Stimulated activated naive CD8-positive, alpha-beta T cell treated with anti-CD3 and anti-CD28 coated beads, Interleukin-15, Interleukin-2, amounts not matched to agents 100 ng/mL and 50 ng/mL, for 24 hours (primary cell): ENCODE results near the gene VRTN.
"Not testable (repeated sequence)": the region's sequence is repeated elsewhere in the genome, so short reads cannot be mapped to it uniquely, and the experiment has no call there.

ENCODE experiments used
- H3K27ac Mint-ChIP-seq: one replicate; pipeline ENCODE4 v1.8.0; 2021; ENCODE audit warnings: mild to moderate bottlenecking, mixed read lengths
- H3K27me3 Mint-ChIP-seq: one replicate; pipeline ENCODE4 v1.8.0; 2021; ENCODE audit warnings: mixed read lengths
- H3K36me3 Mint-ChIP-seq: one replicate; pipeline ENCODE4 v1.8.0; 2021; ENCODE audit warnings: low read depth, mixed read lengths
- H3K4me1 Mint-ChIP-seq: one replicate; pipeline ENCODE4 v1.8.0; 2021; ENCODE audit warnings: low read depth, mixed read lengths
- H3K4me3 Mint-ChIP-seq: one replicate; pipeline ENCODE4 v1.8.0; 2021; ENCODE audit warnings: mild to moderate bottlenecking, mixed read lengths
- H3K9me3 Mint-ChIP-seq: one replicate; pipeline ENCODE4 v1.8.0; 2021; ENCODE audit warnings: mixed read lengths

The VRTN gene

GRCh38 chr14:74364271-74364880 is 16.1 kb downstream of the VRTN start:
- no peak overlapping the region for H3K27ac Mint-ChIP-seq
- H3K9me3 Mint-ChIP-seq, result no peaks in the 10 kb centered on the region
- H3K4me1 Mint-ChIP-seq, result no peaks in the 10 kb centered on the region
- peaks cover 8% of the 10 kb centered on the region for H3K27me3 Mint-ChIP-seq
- no peaks in the 10 kb centered on the region for H3K36me3 Mint-ChIP-seq
- no peak overlapping the region for H3K4me3 Mint-ChIP-seq

- H3K4me1 Mint-ChIP-seq, result no peaks in the 10 kb centered on the region
- no peak overlapping the region for H3K4me3 Mint-ChIP-seq
- H3K36me3 Mint-ChIP-seq, result no peaks in the 10 kb centered on the region
- H3K27ac Mint-ChIP-seq, result no peak overlapping the region
- H3K27me3 Mint-ChIP-seq, result peaks cover 5% of the 10 kb centered on the region
- no peaks in the 10 kb centered on the region for H3K9me3 Mint-ChIP-seq
Observed at GRCh38 chr14:74368026-74368425, 19.8 kb downstream of the VRTN start.

GRCh38 chr14:74368441-74368840 is 20.2 kb downstream of the VRTN start:
- H3K4me1 Mint-ChIP-seq, result no peaks in the 10 kb centered on the region
- peaks cover 5% of the 10 kb centered on the region for H3K27me3 Mint-ChIP-seq
- H3K9me3 Mint-ChIP-seq, result no peaks in the 10 kb centered on the region
- H3K4me3 Mint-ChIP-seq, result no peak overlapping the region
- H3K36me3 Mint-ChIP-seq, result no peaks in the 10 kb centered on the region
- H3K27ac Mint-ChIP-seq, result no peak overlapping the region

- Mint-ChIP-seq H3K27me3 (no peaks in the 10 kb centered on the region), H3K9me3 (no peaks in the 10 kb centered on the region), H3K36me3 (no peaks in the 10 kb centered on the region), H3K27ac (no peak overlapping the region), H3K4me3 (no peak overlapping the region), H3K4me1 (no peaks in the 10 kb centered on the region)
Observed at GRCh38 chr14:74377976-74378690, 29.9 kb downstream of the VRTN start.

DNA sequence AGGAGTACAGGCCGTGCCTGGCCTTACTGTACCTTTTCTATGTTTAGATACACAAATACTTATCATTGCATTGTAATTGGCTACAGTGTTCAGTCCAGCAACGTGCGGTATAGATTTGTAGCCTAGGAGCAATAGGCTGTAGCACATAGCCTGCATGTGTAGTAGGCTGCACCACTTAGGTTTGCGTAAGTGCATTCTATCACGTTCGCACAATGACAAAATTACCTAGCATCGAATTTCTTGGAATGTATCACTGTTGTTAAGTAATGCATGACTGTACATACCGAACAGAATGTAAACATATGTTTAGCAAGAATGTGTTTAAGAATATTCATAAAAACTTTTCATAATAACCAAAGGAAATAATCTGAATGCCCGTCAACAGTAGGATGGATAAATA is 31.9 kb downstream of the VRTN start:
- H3K36me3 Mint-ChIP-seq, result no peaks in the 10 kb centered on the region
- H3K4me1 Mint-ChIP-seq, result no peaks in the 10 kb centered on the region
- H3K27ac Mint-ChIP-seq, result no peak overlapping the region
- H3K4me3 Mint-ChIP-seq, result no peak overlapping the region
- no peaks in the 10 kb centered on the region for H3K9me3 Mint-ChIP-seq
- H3K27me3 Mint-ChIP-seq, result no peaks in the 10 kb centered on the region

DNA sequence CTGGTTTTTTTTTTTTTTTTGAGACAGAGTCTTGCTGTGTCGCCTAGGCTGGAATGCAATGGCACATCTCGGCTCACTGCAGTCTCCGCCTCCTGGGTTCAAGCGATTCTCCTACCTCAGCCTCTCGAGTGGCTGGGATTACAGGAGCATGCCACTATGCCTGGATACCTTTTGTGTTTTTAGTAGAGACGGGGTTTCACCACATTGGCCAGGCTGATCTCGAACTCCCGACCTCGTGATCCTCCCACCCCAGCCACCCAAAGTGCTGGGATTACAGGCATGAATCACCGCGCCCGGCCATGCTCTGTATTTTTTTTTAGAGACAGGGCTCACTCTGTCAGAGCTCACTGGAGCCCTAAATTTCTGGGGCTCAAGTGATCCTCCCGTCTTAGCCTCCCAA is 32.6 kb downstream of the VRTN start:
- Mint-ChIP-seq H3K36me3 (no peaks in the 10 kb centered on the region), H3K4me1 (no peaks in the 10 kb centered on the region), H3K27ac (no peak overlapping the region), H3K4me3 (no peak overlapping the region), H3K9me3 (no peaks in the 10 kb centered on the region), H3K27me3 (no peaks in the 10 kb centered on the region)

DNA sequence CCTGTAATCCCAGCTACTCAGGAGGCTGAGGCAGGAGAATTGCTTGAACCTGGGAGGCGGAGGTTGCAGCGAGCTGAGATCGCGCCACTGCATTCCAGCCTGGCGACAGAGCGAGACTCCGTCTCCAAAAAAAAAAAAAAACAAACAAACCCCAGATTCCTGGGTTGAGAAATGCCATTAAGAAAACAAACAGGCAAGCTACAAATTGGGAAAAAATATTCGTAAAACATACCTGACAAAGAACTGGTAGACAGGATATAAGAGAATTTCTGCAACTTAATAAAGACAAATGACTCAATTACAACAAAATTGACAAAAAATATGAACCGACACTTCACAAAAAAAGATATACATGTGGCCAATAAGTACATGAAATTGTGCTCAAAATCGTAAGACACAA is 33.3 kb downstream of the VRTN start:
- not testable (repeated sequence) for H3K36me3 Mint-ChIP-seq, H3K4me1 Mint-ChIP-seq, H3K27me3 Mint-ChIP-seq, H3K4me3 Mint-ChIP-seq, H3K27ac Mint-ChIP-seq, H3K9me3 Mint-ChIP-seq

- Mint-ChIP-seq H3K27me3 (no peaks in the 10 kb centered on the region), H3K4me1 (no peaks in the 10 kb centered on the region), H3K4me3 (no peak overlapping the region), H3K27ac (no peak overlapping the region), H3K36me3 (no peaks in the 10 kb centered on the region), H3K9me3 (no peaks in the 10 kb centered on the region)
Observed at GRCh38 chr14:74382231-74382630, 34.0 kb downstream of the VRTN start.

DNA sequence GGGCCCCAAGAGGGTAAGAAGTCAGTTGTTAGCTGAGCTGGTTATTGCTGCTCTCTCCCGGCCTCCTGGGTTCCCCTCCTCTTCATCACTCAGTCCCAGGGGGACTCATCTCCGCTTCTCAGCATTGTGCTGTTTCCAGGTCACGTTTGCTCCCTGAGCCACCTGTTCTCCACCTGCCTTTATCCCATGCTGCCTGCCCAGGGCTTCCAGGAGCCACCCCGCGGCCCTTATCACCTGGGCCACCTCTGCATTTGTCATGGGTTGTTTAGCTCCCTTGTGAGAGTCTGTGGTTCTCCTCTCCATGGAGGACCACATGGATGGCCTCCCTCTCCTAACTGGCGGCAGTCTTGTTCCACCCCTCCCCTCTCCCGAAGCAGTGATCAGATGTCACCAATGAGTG is 41.7 kb downstream of the VRTN start:
- Mint-ChIP-seq H3K27ac (no peak overlapping the region), H3K4me1 (no peaks in the 10 kb centered on the region), H3K27me3 (no peaks in the 10 kb centered on the region), H3K4me3 (no peak overlapping the region), H3K36me3 (no peaks in the 10 kb centered on the region), H3K9me3 (no peaks in the 10 kb centered on the region)

DNA sequence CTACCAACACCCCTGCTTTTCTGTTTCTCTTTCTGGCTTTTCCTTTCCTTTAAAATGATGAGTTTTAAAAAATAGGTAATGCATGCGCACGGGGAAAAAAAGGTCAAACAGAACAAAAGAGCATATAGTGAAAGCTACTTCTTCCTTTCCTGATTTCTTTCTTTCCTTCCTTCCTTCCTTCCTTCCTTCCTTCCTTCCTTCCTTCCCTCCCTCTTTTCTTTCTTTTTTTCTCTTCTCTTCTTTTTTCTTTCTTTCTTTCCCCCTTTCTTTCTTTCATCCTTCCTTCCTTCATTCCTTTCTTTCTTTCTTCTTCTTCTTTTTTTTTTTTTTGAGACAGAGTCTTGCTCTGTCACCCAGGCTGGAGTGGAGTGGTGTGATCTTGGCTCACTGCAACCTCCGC is 42.2 kb downstream of the VRTN start:
- not testable (repeated sequence) for H3K9me3 Mint-ChIP-seq, H3K36me3 Mint-ChIP-seq, H3K27ac Mint-ChIP-seq, H3K4me3 Mint-ChIP-seq, H3K4me1 Mint-ChIP-seq, H3K27me3 Mint-ChIP-seq

DNA sequence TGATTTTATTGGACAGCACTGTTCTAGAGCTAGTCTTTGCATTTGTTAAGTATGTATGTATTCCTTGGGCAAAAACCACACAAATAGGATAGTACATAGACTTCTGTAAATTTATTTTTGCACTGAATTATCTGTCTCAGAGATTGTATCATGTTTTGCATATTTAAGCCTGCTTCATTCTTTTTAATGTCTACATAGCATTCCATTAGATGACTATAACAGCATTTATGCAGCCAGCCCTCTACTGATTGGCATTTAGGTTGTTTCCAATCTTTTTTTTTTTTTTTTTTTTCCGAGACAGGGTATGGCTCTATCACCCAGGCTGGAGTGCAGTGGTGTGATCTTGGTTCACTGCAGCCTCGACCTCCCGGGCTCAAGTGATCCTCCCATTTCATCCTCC is 43.2 kb downstream of the VRTN start:
- no peak overlapping the region for H3K4me3 Mint-ChIP-seq
- H3K27ac Mint-ChIP-seq, result no peak overlapping the region
- no peaks in the 10 kb centered on the region for H3K27me3 Mint-ChIP-seq

GRCh38 chr14:74392616-74393570 is 44.6 kb downstream of the VRTN start:
- H3K9me3 Mint-ChIP-seq, result no peaks in the 10 kb centered on the region
- H3K36me3 Mint-ChIP-seq, result no peaks in the 10 kb centered on the region
- H3K4me1 Mint-ChIP-seq, result no peaks in the 10 kb centered on the region
- no peak overlapping the region for H3K4me3 Mint-ChIP-seq
- no peak overlapping the region for H3K27ac Mint-ChIP-seq
- H3K27me3 Mint-ChIP-seq, result no peaks in the 10 kb centered on the region

More for the DNA sequence above, 43.2 kb downstream of the VRTN start:
- Mint-ChIP-seq H3K36me3 (no peaks in the 10 kb centered on the region), H3K4me1 (no peaks in the 10 kb centered on the region), H3K9me3 (no peaks in the 10 kb centered on the region)

GRCh38 chr14:74394549-74394948 is 46.3 kb downstream of the VRTN start:
- H3K27ac Mint-ChIP-seq, result no peak overlapping the region
- no peaks in the 10 kb centered on the region for H3K4me1 Mint-ChIP-seq
- no peaks in the 10 kb centered on the region for H3K27me3 Mint-ChIP-seq
- H3K4me3 Mint-ChIP-seq, result no peak overlapping the region
- H3K36me3 Mint-ChIP-seq, result no peaks in the 10 kb centered on the region
- no peaks in the 10 kb centered on the region for H3K9me3 Mint-ChIP-seq

DNA sequence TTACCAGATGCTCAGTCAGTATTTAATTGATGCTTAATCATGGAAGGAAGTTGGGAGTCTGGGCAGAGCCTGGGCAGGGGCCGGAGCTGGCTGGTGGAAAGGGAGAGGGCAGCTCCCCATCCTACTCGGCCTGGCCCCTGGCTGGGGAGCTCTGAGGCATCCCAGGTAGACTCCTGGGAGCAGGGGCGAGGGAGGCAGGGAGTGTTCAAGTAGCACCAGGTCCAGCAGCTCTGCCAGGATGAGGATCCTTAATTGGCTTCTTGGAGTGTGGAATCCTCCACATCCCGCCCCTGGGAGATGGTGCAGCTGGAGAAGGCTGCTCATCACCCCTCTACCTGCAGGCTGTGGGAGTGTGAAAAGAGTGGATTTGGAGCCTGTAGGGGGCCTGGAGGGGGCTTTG is 46.8 kb downstream of the VRTN start:
- no peaks in the 10 kb centered on the region for H3K36me3 Mint-ChIP-seq
- H3K9me3 Mint-ChIP-seq, result no peaks in the 10 kb centered on the region
- H3K4me1 Mint-ChIP-seq, result peaks cover 2% of the 10 kb centered on the region
- H3K4me3 Mint-ChIP-seq, result no peak overlapping the region
- no peaks in the 10 kb centered on the region for H3K27me3 Mint-ChIP-seq
- no peak overlapping the region for H3K27ac Mint-ChIP-seq

DNA sequence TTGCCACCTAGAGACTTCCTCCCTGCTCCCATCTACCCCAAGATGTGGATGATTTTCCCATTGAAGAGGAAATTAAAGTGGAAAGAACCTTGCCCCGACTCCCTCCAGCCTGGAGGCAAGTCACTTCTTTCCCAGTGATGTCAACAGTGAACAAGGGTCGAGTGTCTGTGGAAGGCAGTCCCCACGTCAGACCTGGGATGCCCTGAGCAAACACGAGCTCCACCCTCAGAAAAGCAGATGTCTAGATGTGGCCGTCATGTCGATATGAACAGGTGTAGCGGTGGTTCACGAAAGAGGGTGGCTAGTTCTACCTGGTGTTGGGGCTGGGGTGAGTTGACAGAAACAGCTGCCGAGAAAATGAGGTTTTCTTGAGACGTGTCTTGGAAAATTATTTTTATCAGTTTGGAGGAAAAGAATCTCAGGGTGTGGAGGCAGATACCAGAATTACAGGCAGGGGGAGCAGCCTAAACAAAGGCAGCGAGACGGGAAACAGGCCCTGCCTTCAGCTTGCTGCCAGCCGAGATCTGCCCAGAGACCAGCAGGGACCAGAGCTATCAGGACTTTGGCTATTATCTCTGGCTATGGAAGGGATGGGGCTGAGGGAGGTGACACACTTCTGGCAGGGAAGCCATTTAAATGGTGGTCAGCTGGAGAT is 51.9 kb downstream of the VRTN start:
- peaks cover 29% of the 10 kb centered on the region for H3K4me1 Mint-ChIP-seq
- H3K36me3 Mint-ChIP-seq, result no peaks in the 10 kb centered on the region
- H3K27me3 Mint-ChIP-seq, result no peaks in the 10 kb centered on the region
- H3K27ac Mint-ChIP-seq, result peak overlapping the region; percentile 27
- H3K4me3 Mint-ChIP-seq, result no peak overlapping the region
- no peaks in the 10 kb centered on the region for H3K9me3 Mint-ChIP-seq
